Hematopoietic multipotent progenitor cell (in vitro differentiated cells): ENCODE measurements around the gene ACCSL. TPM values are rescaled to one million over a fixed set of nuclear protein-coding genes. Genes with fewer than 3 reads are reported as not detected.

Source experiments
- DNase-seq, 3 donors: peaks; one replicate each; pipeline ENCODE4 v3.0.0-alpha.2; 2011 to 2015; ENCODE audit warnings: low read depth in 2 of 3, low spot score in 2 of 3
- total RNA-seq: library from RNA; depleted of rRNA; stranded (reverse); fragments of >200 nt; gene quantifications from one replicate; pipeline ENCODE4 v1.2.3, GENCODE V29; 2012

Gene ACCSL
- total RNA-seq, 1 donor = not detected

DNA sequence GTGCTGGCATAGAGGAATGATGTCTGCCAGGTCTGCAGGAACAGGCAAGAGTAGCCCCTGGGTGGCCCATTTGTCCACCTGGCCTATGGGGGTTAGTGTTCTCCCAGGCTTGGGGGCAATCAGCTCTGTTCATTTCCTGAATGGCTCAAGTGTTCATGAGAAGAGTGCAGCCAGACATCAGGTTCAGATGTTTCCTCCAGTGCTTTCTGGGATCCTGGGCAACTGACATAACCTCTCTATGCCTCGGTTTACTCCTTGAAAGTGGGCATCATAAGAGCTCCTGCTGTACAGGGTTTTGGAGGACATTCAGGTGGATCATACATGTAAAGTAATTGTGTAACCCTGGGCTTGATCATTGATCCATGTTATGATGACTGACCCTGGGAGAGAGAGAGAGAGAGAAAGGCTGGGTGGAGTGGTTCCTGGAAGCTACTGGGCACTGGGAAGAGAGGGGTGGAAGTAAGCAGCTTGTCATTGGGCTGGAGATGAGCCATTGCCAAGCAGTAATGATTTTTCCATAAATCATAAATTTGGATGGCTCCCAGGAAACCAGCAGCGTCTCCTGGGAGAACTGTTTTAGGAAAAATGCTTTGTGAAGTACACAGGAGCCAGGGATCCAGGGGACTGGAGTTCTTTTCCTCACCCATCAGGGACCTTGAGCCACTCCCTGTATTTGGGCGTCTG is 30.2 kb upstream of the ACCSL start:
- DNase-seq = no peak

DNA sequence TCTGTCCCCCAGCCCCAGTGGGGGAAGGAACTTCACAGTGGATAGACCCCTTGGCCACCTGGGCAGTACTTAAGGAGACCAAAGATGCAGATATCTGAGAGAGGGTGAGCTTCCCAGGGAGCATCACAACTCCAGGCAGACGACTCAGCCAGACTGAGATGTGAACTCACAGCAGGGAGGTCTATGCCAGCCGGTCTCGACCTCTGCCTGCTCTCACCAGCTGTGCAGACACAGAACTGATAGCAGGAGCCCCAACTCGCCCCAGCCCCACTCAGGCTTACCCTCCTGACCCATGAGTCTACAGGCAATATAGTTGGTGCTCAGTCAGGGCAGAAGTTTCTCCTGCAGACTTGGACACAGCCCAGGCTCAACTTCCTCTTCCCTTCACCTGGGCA is 29.7 kb upstream of the ACCSL start:
- no peak for DNase-seq

DNA sequence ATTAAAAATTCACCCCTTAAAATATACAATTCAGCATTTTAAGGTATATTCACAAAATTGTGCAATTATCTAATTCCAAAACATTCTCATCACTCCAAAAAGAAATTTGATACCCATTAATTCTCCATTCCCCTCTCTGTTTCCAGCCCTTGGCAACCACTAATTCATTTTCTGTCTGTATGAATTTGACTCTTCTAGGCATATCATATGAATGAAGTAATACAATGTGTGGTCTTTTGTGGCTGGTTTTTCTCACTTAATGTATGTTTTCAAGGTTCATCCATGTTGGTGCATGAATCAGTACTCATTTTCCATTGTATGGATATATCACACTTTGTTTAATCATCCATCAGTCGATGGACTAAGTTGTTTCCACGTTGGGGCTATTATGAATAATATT is 29.0 kb upstream of the ACCSL start:
- DNase-seq = no peak

DNA sequence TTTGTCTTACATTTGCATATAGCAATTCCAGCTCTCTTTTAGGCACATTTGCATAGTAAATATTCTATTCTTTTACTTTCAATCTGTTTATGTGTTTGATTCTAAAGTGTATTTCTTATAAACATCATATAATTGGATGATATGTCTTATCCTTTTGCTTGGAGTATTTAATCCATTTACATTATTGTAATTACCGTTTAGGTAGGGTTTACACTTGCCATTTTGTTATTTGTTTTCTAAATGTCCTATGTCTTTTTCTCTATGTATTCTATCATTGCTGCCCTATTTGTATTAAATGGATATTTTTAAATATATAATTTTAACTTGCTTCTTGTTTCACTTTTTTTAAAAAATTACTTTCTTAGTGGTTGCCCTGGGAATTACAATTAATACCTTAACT is 22.8 kb upstream of the ACCSL start:
- no peak for DNase-seq

DNA sequence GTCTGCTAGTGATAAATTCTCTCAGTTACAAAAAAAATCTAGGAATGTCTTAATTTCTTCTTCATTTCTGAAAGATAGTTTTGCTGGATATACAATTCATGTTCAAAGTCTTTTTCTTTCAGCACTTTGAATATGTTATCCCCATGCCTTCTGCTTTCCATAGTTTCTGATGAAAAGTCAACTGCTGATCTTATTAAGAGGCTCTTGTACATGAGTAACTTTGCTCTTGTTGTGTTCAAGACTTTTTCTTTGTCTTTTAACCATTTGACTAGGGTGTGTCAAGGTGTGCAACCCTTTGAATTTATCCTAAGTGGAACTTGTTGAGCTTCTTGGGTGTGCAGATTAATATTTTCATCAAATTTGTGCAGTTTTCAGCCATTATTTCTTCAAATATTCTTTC is 22.1 kb upstream of the ACCSL start:
- DNase-seq = no peak

DNA sequence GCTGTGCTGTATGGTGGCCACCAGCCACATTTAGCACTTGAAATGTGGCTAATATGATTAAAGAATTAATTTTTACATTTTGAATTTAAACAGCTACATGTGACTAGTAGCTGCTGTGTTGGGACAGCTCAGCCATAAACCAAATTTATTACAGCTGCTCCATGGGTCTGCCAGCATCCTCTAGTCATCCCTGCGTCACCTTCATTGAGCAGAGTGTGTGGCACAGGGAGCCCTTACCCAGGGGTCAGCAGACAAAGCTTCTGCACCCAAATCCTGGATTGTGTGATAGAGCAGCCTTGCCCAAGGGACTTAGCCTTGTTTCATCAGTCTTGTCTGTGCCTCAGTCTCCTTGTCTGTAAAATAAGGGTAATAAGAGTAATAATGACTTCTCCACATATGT is 19.4 kb upstream of the ACCSL start:
- DNase-seq = no peak

DNA sequence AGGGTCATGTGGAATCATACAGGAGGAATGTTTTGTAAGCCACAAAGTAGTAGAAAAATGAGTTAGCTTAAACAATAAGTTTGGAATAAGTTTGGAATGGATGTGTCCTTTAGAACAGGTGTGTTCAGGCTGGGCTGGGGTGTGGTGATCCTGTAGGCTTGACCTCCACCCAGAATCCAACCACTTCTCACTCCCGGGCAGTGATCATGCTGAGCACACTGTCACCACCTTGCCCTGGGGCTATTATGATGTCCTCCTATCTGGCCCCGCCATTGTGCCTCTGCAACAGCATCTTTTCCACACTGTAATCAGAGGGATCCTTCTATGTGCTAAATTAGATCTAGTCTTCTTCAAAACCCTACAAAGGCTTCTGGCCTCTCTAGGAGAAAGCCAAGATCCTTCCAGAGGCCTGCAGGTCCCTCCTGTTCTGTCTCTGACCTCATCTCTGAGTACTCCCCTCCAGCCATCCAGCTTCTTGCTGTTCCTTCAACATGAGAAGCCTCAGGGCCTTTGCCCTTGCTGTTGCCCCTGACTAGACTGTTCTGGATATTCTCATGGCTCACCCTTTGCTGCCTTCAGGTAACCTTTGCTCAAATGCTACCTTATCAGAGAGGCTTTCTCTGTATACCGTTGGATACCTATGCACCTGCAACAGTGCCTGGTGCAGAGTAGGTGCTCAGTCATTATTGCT is 18.8 kb upstream of the ACCSL start:
- no peak for DNase-seq

GRCh38 chr11:44029507-44029845 is 18.3 kb upstream of the ACCSL start:
- no peak for DNase-seq

- no peak for DNase-seq
These were observed 17.5 kb upstream of the ACCSL start for GRCh38 chr11:44029977-44030911.

DNA sequence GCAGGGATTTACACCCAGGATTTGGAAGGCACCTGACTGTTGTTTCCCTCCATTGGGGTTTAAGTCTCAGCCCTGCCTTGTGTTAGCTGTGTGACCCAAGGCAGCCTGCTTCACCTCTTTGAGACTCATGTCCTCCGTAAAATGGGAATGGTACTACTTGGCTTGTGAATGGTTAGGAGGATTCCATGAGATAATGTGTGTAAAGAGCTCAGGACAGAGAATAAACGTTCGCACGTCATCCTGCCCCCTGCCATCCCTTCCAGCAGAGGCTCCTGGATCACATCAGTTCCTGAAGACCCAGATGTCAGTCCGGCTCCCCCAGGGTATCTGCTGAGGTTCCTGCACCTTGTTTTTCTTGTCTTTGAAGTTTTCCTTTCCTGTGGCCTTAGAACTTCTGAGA is 16.8 kb upstream of the ACCSL start:
- no peak for DNase-seq

GRCh38 chr11:44031549-44031948 is 16.2 kb upstream of the ACCSL start:
- no peak for DNase-seq

DNA sequence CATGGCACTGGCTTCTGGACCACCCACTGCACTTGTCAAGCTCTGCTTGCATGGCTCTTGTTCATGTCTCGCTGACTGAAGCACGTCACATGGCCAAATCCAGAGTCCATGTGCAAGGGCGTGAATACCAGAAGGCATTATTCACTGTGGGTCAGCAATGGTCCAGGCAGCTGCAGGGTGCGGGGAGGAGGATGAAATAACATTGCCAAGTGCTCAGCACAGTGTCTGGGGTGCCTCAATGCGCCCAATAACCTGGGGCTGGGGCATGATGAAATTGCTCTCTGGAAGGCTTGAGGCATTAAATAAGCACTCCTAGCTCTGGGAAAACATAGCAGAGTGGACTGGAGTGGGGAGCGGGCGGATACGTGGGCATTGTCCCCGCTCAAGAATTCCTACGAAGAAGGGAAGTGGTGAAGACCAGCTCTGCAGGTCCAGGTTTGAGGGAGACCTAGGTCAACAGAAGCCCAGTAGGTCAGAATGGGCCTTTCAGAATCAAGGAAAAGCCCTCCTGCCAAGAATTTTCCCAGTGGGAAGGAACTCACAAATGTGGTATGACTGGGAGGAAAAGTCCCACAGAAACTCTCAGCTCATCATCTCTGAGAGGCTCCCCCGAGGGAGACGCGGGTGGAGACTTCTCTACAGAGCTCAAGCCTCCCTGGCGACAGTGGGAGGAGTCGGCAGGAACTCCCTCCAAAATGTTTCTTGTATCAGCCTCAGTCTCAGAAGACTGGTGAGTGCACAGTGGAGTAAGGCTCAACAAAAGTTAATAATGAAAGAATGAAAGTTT is 15.3 kb upstream of the ACCSL start:
- no peak for DNase-seq

DNA sequence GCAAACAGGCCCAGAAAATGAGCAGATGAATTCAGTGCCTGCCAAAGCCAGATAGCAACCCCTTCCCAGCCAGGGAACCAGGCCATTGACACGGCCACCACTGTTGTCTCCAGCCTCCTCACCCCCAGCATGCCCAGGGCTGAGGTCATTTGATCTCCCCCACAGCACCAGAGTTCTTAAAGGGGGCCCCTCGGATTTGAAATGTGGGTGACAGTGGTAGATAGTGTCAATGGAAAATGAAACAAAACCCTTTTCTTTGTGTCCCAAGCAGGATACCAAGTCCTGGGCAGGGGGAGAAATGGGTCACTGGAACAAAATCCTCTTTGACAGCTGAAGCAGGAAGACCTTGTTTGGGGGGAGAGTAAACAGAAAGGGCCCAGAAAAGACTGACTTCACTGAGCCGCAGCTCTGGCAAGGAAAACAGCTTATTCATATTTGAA is 14.3 kb upstream of the ACCSL start:
- DNase-seq = no peak

- DNase-seq = no peak
These were observed 13.9 kb upstream of the ACCSL start for GRCh38 chr11:44033856-44034255.

GRCh38 chr11:44034639-44035038 is 13.1 kb upstream of the ACCSL start:
- no peak for DNase-seq

DNA sequence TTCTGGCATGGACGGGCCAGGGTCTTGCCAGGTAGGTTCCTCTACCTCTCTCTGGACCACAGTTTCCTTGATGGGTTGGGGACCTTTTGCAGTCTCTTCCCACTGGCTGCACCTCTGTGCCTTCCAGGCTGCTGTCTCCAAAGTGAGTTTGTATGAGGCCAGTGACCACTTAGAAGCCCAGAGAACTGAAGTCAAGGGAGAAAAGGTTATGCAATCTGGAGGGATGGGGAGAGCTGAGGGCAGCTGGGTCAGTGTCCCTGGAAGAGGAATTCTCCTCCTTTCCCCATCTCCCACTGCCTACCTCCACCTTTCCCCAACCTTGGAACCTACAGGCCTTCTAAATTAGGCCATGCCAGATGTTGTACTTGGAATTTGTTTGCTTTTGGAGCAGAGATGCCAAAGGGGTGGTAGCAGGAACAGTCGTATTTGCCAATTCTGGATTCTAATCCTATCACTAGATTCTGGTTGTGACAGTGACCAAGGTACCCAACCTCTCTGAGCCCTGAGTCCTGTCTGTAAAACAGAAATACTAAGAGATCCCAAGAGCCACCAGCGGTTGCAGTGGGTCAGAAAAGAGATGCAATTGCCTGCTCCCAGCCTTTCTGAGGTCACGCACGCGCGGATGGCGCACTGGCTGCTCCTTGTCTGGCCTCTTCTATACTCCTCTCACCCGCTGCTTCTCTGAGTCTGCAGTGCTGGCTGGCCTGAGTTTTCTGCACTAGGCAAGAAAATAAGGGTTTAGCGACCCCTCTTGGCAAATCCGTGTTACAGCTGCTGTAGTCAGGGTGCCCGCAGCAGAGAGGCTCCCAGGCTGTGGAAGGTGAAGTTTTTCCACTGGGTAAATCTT is 10.7 kb upstream of the ACCSL start:
- DNase-seq = peak in 2 of 3 donors; percentile 54 to 75

DNA sequence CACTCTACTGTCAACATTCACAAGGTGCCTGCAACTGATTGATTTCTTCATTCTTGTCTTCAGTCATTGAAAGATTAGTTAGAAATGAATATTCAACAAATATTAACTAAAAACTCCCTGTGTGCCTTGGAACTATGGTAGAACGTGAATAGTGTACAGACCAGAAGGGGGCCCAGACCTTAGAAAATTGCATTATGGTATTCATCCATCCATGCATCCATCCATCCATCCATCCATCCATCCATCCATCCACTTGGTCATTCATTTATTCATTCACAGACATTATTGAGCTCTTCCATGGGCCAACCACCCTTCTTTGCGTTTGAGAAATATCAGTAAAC is 10.2 kb upstream of the ACCSL start:
- no peak for DNase-seq

DNA sequence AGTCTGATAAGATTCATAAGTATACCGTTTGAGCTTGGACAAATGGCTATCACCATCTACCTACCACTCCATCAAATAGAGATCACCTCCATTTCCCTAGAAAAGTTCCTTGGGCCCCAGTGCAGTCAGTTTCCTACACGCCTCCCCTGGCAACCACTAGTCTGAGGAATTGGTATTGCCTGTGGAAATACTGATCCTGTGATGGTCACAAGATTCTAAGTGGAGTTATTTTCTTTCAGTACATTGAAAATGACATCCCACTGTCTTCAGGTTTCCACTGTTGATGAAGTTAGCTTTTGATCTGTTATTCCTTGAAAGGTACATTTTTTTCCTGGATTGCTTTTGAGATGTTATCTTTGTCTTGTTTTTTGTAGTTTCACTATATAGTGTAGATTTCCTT is 4.6 kb upstream of the ACCSL start:
- DNase-seq = no peak

DNA sequence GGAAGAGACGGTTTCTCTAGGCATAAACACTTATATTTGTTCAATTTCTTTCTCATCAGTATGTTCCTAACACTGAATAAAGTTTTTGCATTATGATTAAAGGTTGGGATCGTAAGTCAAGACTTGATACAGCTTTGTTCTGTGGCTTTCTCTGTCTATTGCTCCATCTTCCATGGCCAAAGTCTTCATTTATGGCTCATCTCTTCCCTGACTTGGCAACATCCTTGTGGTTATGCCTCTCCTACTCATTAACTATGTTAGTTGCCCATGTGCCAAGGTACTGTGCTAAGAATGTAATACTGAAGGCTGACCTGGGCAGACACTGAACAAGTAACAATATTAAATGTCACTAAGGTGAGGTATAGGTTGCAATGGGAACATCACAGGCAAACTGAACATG is 1.6 kb upstream of the ACCSL start:
- DNase-seq = no peak

- no peak for DNase-seq
These were observed 483 bp upstream of the ACCSL start for GRCh38 chr11:44047298-44047697.
